Upper lobe of left lung (tissue), 4 donors: ENCODE data around the gene KRTAP12-4.

ENCODE experiments used
- EP300 ChIP-seq, 4 donors: sonication (generic); formaldehyde crosslinking; IDR thresholded peaks; one replicate each; pipeline ENCODE4 v1.5.1; 2017; ENCODE audit warnings: antibody characterized with exemption in 4 of 4, control low read depth in 2 of 4
- POLR2A ChIP-seq, 4 donors: fragments of 450-650 bp; IDR thresholded peaks; one replicate each; pipeline ENCODE4 v1.5.1; 2016 to 2017; ENCODE audit warnings: antibody characterized with exemption in 4 of 4, mild to moderate bottlenecking in 2 of 4
- POLR2AphosphoS5 ChIP-seq, 2 donors: sonication (generic); formaldehyde crosslinking; IDR thresholded peaks; one replicate each; pipeline ENCODE4 v1.5.1; 2017; ENCODE audit warnings: antibody characterized with exemption in 2 of 2
- TF ChIP-seq, protein P1 (sequence below), 6 experiments: fragments of 450-650 bp in 4 of 6; fragments of 200-600 bp in 2 of 6; sonication (generic) in 2 of 6; IDR thresholded peaks; one replicate each; pipeline ENCODE4 v1.5.1; 2016 to 2019; ENCODE audit warnings: antibody characterized with exemption in 6 of 6

DNA sequence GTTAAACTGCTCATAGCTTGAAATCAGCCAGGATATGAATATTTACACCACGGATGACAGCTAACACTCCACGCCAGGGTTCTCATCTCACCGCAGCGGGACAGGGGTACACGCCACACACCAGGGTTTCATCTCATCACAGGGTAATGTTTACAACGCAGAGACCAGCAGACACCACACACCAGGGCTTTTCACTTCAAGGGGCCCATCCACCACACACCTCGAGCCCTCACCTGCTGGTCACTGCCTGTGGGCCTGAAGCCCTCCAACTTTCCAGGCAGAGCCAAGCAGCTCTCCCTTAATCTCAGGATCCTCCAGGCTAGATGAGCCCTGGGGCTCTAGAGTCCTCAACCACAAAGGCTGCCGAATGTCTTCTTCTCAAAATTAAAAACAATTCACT is 41.2 kb upstream of the KRTAP12-4 start:
- TF ChIP-seq, protein P1, sequence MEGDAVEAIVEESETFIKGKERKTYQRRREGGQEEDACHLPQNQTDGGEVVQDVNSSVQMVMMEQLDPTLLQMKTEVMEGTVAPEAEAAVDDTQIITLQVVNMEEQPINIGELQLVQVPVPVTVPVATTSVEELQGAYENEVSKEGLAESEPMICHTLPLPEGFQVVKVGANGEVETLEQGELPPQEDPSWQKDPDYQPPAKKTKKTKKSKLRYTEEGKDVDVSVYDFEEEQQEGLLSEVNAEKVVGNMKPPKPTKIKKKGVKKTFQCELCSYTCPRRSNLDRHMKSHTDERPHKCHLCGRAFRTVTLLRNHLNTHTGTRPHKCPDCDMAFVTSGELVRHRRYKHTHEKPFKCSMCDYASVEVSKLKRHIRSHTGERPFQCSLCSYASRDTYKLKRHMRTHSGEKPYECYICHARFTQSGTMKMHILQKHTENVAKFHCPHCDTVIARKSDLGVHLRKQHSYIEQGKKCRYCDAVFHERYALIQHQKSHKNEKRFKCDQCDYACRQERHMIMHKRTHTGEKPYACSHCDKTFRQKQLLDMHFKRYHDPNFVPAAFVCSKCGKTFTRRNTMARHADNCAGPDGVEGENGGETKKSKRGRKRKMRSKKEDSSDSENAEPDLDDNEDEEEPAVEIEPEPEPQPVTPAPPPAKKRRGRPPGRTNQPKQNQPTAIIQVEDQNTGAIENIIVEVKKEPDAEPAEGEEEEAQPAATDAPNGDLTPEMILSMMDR (IDR thresholded peaks at IDR 0.05) = no peak
- TF ChIP-seq EP300 (IDR thresholded peaks at IDR 0.05) (no peak), POLR2A (IDR thresholded peaks at IDR 0.05) (no peak), POLR2AphosphoS5 (IDR thresholded peaks at IDR 0.05) (no peak)
